Measurements from ENCODE around the gene NUP155.

DNA sequence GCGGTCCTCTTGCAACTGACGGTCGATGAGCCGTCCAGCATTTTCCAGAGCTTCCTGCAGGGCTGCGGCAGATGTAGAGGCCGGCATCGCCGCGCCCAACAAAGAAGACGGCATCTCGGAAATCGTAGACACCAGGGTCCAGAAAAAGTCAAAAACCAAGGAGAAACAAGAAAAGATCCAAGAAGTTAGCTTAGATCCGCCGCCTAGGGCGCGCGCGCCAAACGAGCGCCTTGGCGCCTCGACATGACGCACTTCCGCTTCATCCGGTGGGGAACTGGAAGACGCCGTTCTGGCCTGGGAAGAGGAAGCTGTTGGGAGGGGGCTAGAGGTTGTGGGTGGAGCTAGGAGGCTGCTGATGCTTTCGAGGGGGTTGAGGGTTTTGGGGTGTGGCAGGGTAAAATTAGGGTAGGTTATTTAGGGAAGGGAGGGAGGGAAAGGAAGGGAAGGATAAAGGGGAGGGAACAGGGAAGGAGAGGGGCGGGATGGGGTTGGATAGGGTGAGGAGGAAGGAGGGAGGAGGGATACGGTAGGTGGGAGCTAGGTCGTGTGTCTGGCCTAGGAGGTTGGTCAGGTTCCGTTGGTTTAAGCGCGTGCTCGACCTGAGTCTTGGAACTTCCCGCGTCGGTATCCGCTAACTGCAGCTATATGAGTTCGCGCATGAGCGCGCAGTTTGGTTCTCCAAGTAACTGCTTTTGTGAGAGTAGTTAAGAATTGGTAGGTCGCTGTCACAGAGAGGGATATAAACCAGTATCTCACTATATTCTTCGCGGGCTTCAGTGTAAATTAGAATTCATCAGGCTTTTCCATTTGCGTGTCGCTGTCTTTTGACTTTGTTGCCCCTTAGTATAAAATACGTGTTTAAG is at the start of gene NUP155:
- peak in 1 of 2 donors; percentile 59 for TF ChIP-seq POLR2A (IDR thresholded peaks at IDR 0.05)
- TF ChIP-seq, protein P1, sequence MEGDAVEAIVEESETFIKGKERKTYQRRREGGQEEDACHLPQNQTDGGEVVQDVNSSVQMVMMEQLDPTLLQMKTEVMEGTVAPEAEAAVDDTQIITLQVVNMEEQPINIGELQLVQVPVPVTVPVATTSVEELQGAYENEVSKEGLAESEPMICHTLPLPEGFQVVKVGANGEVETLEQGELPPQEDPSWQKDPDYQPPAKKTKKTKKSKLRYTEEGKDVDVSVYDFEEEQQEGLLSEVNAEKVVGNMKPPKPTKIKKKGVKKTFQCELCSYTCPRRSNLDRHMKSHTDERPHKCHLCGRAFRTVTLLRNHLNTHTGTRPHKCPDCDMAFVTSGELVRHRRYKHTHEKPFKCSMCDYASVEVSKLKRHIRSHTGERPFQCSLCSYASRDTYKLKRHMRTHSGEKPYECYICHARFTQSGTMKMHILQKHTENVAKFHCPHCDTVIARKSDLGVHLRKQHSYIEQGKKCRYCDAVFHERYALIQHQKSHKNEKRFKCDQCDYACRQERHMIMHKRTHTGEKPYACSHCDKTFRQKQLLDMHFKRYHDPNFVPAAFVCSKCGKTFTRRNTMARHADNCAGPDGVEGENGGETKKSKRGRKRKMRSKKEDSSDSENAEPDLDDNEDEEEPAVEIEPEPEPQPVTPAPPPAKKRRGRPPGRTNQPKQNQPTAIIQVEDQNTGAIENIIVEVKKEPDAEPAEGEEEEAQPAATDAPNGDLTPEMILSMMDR (IDR thresholded peaks at IDR 0.05), result peak in 2 of 6 experiments; percentile 32 to 43
